K562 (cell line): Measurements from ENCODE around the gene ADCY4. TPM values are rescaled to one million over a fixed set of nuclear protein-coding genes. Genes with fewer than 3 reads are reported as not detected.

Source experiments
- ATAC-seq: fragments of 200-7000 bp; cut with Tn5 transposase; 3 replicates; pipeline ENCODE4 v1.9.1; 2020; ENCODE audit warnings: moderate library complexity
- BruUV-seq: library from RNA; stranded (reverse); fragments of 400-500 nt; replicated peaks from 2 replicates; lab custom pipeline; 2021; lab: Mats Ljungman, UMichigan
- CTCF ChIA-PET: fragments of 300-600 bp; formaldehyde crosslinking; extraction: SDS; loops from one replicate; lab custom pipeline; 2021; ENCODE audit warnings: low intra/inter-chr PET ratio; lab: Yijun Ruan, JAX
- POLR2A ChIA-PET: fragments of 300-600, 350-650 bp; sonication (Branson Sonifier 250); formaldehyde crosslinking; extraction: SDS; loops from one replicate; lab custom pipeline; 2021; ENCODE audit warnings: antibody characterized with exemption, inconsistent platforms; lab: Yijun Ruan, JAX
- DNase-seq, 4 experiments: peaks; one replicate each; pipeline versions ENCODE4 v3.0.0 to v3.0.0-alpha.2; 2011 to 2018; ENCODE audit warnings: low spot score in 3 of 4, mixed read lengths in 3 of 4; ENCODE audit errors: extremely low read depth in 1 of 4
- FAIRE-seq: peaks from 2 replicates; lab custom pipeline; 2011; peaks lifted over from hg19 to GRCh38; lab: Jason Lieb, UNC
- H2AFZ ChIP-seq: 2 replicates; pipeline ENCODE4 v1.6.0; 2011; ENCODE audit warnings: low read depth, low read length, control low read depth, inconsistent platforms
- H3K27ac ChIP-seq: fragments of 200-600 bp; 3 replicates; pipeline ENCODE4 v1.8.0; 2011; ENCODE audit warnings: low read depth, mild to moderate bottlenecking, control low read depth, inconsistent platforms, low read length, moderate library complexity, mixed read lengths; ENCODE audit errors: extremely low read depth
- H3K27me3 ChIP-seq, 2 experiments: fragments of 300-600 bp in 1 of 2; 2 replicates in 1 of 2; 3 replicates in 1 of 2; pipeline versions ENCODE4 v1.6.0 to v1.8.0; 2011; ENCODE audit warnings: inconsistent platforms in 2 of 2, low read length in 2 of 2, mild to moderate bottlenecking in 1 of 2, mixed read lengths in 1 of 2, moderate library complexity in 1 of 2; ENCODE audit not compliant: control insufficient read depth in 2 of 2, insufficient read depth in 2 of 2
- H3K36me3 ChIP-seq: fragments of 300-600 bp; 3 replicates; pipeline ENCODE4 v1.8.0; 2011; ENCODE audit warnings: mild to moderate bottlenecking, low read length, inconsistent platforms; ENCODE audit not compliant: control insufficient read depth, insufficient read depth
- H3K4me1 ChIP-seq, 2 experiments: fragments of 200-600 bp in 1 of 2; replicated peaks in 1 of 2; 2 replicates in 1 of 2; 3 replicates in 1 of 2; pipeline versions ENCODE4 v1.5.1 to v1.8.0; 2011; ENCODE audit warnings: inconsistent platforms in 2 of 2, low read length in 2 of 2, mild to moderate bottlenecking in 1 of 2, mixed read lengths in 1 of 2, moderate library complexity in 1 of 2; ENCODE audit not compliant: control insufficient read depth in 2 of 2, insufficient read depth in 2 of 2
- H3K4me2 ChIP-seq: 2 replicates; pipeline ENCODE4 v1.6.1; 2011; ENCODE audit warnings: low read length, control low read depth, inconsistent platforms, mixed read lengths; ENCODE audit not compliant: insufficient read depth
- H3K4me3 ChIP-seq: fragments of 200-600 bp; sonication (generic), shearing (Covaris generic); 2 replicates; pipeline ENCODE4 v1.5.1; 2016; ENCODE audit warnings: control low read depth, inconsistent platforms
- H3K79me2 ChIP-seq: fragments of 200-600 bp; 3 replicates; pipeline ENCODE4 v1.8.0; 2011; ENCODE audit warnings: low read length, inconsistent platforms; ENCODE audit not compliant: control insufficient read depth, insufficient read depth
- H3K9ac ChIP-seq, 2 experiments: 2 replicates each; pipeline versions ENCODE4 v1.6.0 to v1.6.1; 2011; ENCODE audit warnings: low read depth in 2 of 2, low read length in 2 of 2, control low read depth in 1 of 2, inconsistent platforms in 1 of 2, mild to moderate bottlenecking in 1 of 2, mixed read lengths in 1 of 2; ENCODE audit not compliant: insufficient read depth in 1 of 2
- H3K9me1 ChIP-seq: one replicate; pipeline ENCODE4 v1.6.0; 2011; ENCODE audit warnings: inconsistent platforms, mild to moderate bottlenecking, low read length, moderate library complexity; ENCODE audit not compliant: control insufficient read depth, insufficient read depth
- H3K9me3 ChIP-seq: replicated peaks from 2 replicates; pipeline ENCODE4 v1.5.1; 2011; ENCODE audit warnings: low read depth, low read length, inconsistent platforms; ENCODE audit not compliant: control insufficient read depth, insufficient read depth
- H4K20me1 ChIP-seq: replicated peaks from 2 replicates; pipeline ENCODE4 v1.6.1; 2011; ENCODE audit warnings: low read length, inconsistent platforms, mixed read lengths; ENCODE audit not compliant: control insufficient read depth, insufficient read depth
- DIDO1 ChIP-seq: fragments of 450-650 bp; IDR thresholded peaks from 2 replicates; pipeline ENCODE4 v1.6.1; 2016; ENCODE audit warnings: low read depth, missing biosample characterization, missing genetic modification characterization
- E2F5 ChIP-seq: sonication (generic); formaldehyde crosslinking; IDR thresholded peaks from 2 replicates; pipeline ENCODE4 v1.8.0; 2022; ENCODE audit warnings: mild to moderate bottlenecking, missing genetic modification reagents
- EWSR1 ChIP-seq: fragments of 450-650 bp; IDR thresholded peaks from 2 replicates; pipeline ENCODE4 v1.6.1; 2018; ENCODE audit warnings: borderline replicate concordance, mild to moderate bottlenecking, low read depth, moderate library complexity; ENCODE audit not compliant: partially characterized antibody
- HMG20A ChIP-seq: fragments of 450-650 bp; formaldehyde crosslinking; conservative IDR thresholded peaks from 2 replicates; pipeline ENCODE4 v1.4.0; 2020; ENCODE audit warnings: mild to moderate bottlenecking, mixed read lengths
- MAFG ChIP-seq: fragments of 450-650 bp; conservative IDR thresholded peaks from 2 replicates; pipeline ENCODE4 v1.6.1; 2016; ENCODE audit warnings: missing genetic modification characterization, missing compliant biosample characterization
- NR0B1 ChIP-seq: fragments of 450-650 bp; IDR thresholded peaks from one replicate; pipeline ENCODE4 v1.6.1; 2018; ENCODE audit warnings: mild to moderate bottlenecking, moderate library complexity; ENCODE audit not compliant: partially characterized antibody
- PCBP2 ChIP-seq: fragments of 200-400 bp; formaldehyde crosslinking; IDR thresholded peaks from 2 replicates; pipeline ENCODE4 v1.6.1; 2018; ENCODE audit warnings: low read length, low read depth, mild to moderate bottlenecking, moderate library complexity; ENCODE audit not compliant: poor library complexity, severe bottlenecking
- RBM25 ChIP-seq: fragments of 200-400 bp; formaldehyde crosslinking; IDR thresholded peaks from 2 replicates; pipeline ENCODE4 v1.6.1; 2018; ENCODE audit warnings: low read length, low read depth, moderate library complexity; ENCODE audit not compliant: severe bottlenecking
- SREBF1 ChIP-seq: fragments of 150-350 bp; IDR thresholded peaks from 2 replicates; pipeline ENCODE4 v1.6.1; 2014; ENCODE audit warnings: antibody characterized with exemption, low read depth, low read length, borderline replicate concordance
- TAF9B ChIP-seq: fragments of 450-650 bp; IDR thresholded peaks from 2 replicates; pipeline ENCODE4 v1.6.1; 2018; ENCODE audit warnings: mild to moderate bottlenecking; ENCODE audit not compliant: partially characterized antibody
- TSC22D4 ChIP-seq: fragments of 450-650 bp; IDR thresholded peaks from 2 replicates; pipeline ENCODE4 v1.6.1; 2016; ENCODE audit warnings: missing genetic modification characterization, missing biosample characterization, control low read depth
- ZNF655 ChIP-seq: fragments of 250-450 bp; sonication (Bioruptor Pico); IDR thresholded peaks from 2 replicates; pipeline ENCODE4 v1.5.0; 2021
- ZZZ3 ChIP-seq: fragments of 450-650 bp; IDR thresholded peaks from 2 replicates; pipeline ENCODE4 v1.6.1; 2016; ENCODE audit warnings: antibody characterized with exemption, mild to moderate bottlenecking, moderate library complexity
- WGBS: fragments of 100-300 bp; shearing (Covaris generic); methylation state at CpG from one replicate; pipeline ENCODE4 v1.1.6; 2016; ENCODE audit warnings: low coverage, mixed read lengths; ENCODE audit not compliant: insufficient coverage; ENCODE audit errors: missing lambda C conversion rate; 5-methylcytosine and 5-hydroxymethylcytosine counted together
- in situ Hi-C: fragments of 300-500 bp; cut with MboI; formaldehyde crosslinking; loops from 4 replicates; pipeline ENCODE4 v1.15.0; 2018; ENCODE audit warnings: inconsistent platforms, mixed read lengths
- intact Hi-C: fragments of 100-400 bp; cut with micrococcal nuclease; formaldehyde crosslinking; loops from 2 replicates; pipeline ENCODE4 v1.14.2; 2022
- polyA plus RNA-seq, 8 experiments: library from polyadenylated mRNA; depleted of rRNA in 4 of 8; stranded (reverse) in 5 of 8; unstranded in 3 of 8; fragments of >200 nt; fragmentation: Nextera tagmentation in 2 of 8; fragmentation: Illumina TruSeq in 1 of 8; extraction: Ambion mirVana in 2 of 8; extraction: Trizol in 1 of 8; gene quantifications; 2 replicates each; pipeline versions ENCODE4 v1.2.1 to v1.2.3, GENCODE V29; 2011 to 2014; ENCODE audit warnings: inconsistent platforms in 1 of 8, missing spikeins in 1 of 8
- total RNA-seq, 7 experiments: library from RNA; depleted of rRNA in 6 of 7; stranded (reverse); fragments of >200 nt in 6 of 7; fragmentation: Illumina TruSeq in 2 of 7; extraction: Trizol in 2 of 7; gene quantifications; 2 replicates each; pipeline versions ENCODE4 v1.2.1 to v1.2.3, GENCODE V29; 2011 to 2021; ENCODE audit warnings: low replicate concordance in 1 of 7
- TF ChIP-seq, protein P1 (sequence below): sonication (generic); formaldehyde crosslinking; IDR thresholded peaks from 2 replicates; pipeline ENCODE4 v1.8.0; 2022; ENCODE audit warnings: mild to moderate bottlenecking, low read depth, missing genetic modification reagents

Gene ADCY4
- total and polyA plus RNA-seq, 9 of the 15 experiments (the other 6 are each of a cell fraction or from before 2014, with no cell fraction given), result 0.04 to 0.31 (median 0.15) TPM; not detected in 2

- no peak for TF ChIP-seq DIDO1
- TF ChIP-seq NR0B1, result no peak
- TF ChIP-seq PCBP2, result no peak
- TF ChIP-seq RBM25, result no peak
- TF ChIP-seq, protein P1, sequence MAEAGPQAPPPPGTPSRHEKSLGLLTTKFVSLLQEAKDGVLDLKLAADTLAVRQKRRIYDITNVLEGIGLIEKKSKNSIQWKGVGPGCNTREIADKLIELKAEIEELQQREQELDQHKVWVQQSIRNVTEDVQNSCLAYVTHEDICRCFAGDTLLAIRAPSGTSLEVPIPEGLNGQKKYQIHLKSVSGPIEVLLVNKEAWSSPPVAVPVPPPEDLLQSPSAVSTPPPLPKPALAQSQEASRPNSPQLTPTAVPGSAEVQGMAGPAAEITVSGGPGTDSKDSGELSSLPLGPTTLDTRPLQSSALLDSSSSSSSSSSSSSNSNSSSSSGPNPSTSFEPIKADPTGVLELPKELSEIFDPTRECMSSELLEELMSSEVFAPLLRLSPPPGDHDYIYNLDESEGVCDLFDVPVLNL (CRISPR knock-in tag), result no peak
- TF ChIP-seq, all 486 proteins: peak for 0
Observed at GRCh38 chr14:24285351-24285750, 49.5 kb downstream of the ADCY4 start (continued).

DNA sequence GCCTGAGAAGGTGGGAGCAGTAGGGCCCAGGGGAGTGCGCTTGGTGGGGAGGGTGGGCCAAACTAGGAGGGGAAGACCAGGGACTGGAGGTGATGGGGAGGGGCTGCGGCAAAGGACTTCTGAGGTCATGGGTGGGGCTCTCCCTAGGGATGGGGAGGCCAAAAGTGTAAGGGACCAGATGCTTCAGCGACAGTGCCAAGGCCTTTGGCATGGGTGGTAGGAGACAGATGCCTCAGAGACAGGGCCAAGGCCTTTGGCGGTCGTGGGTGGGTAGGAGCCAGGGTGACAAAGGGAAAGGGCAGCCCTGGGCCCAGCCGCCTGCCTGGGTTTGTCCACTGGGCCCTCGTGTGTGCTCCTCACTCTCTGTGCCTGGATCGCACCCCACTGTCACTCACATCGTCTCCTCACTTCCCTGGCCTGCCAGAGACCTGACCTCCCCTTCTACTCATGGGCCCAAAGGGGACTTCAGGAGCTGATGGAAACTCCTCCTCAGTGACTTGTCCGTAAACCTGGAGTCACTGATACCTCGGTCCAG, 50.3 kb downstream of the ADCY4 start:
- 15% methylated on average over 4 of the region's 11 CpGs for WGBS

More for the DNA sequence above, 50.3 kb downstream of the ADCY4 start:
- H3K27me3 ChIP-seq, result no peaks in the 10 kb centered on the region
- H3K27ac ChIP-seq, result no peak overlapping the region
- in situ Hi-C loops, result no loop called here
- ATAC-seq (no peak), DNase-seq (no peak), FAIRE-seq (no peak)
- ChIA-PET CTCF (interaction anchor here (0.6 kb wide), 1 partner anchor 429 kb away, joined by 3 read pairs; no protein-coding TSS in a partner anchor), POLR2A (no interaction called here)
- no peaks in the 10 kb centered on the region for H4K20me1 ChIP-seq
- H3K9me1 ChIP-seq, result no peaks in the 10 kb centered on the region
- no TSS peak for BruUV-seq
- H3K79me2 ChIP-seq, result no peaks in the 10 kb centered on the region
- no peak for TF ChIP-seq TSC22D4 (tag)
- no peak for TF ChIP-seq TAF9B
- no peak for TF ChIP-seq MAFG (tag)
- no peak for TF ChIP-seq SREBF1
- TF ChIP-seq HMG20A, result no peak
- no peak for TF ChIP-seq ZNF655 (CRISPR knock-in tag)
- TF ChIP-seq EWSR1, result no peak
- no peak for TF ChIP-seq E2F5 (CRISPR knock-in tag)
- TF ChIP-seq ZZZ3, result no peak
- no peak overlapping the region for H3K9ac ChIP-seq
- no peak overlapping the region for H3K4me3 ChIP-seq
- peaks cover 3% of the 10 kb centered on the region; the same call in 1 of the 3 replicates for H3K36me3 ChIP-seq
- H3K9me3 ChIP-seq, result no peaks in the 10 kb centered on the region
- H3K4me1 ChIP-seq, result no peaks in the 10 kb centered on the region; a peak in 1 of 5 replicates
- no peak overlapping the region for H3K4me2 ChIP-seq
- H2AFZ ChIP-seq, result no peak overlapping the region
- intact Hi-C loops, result no loop called here
